ENCODE data around the gene ZZZ3. TPM values are rescaled to one million over a fixed set of nuclear protein-coding genes. Genes with fewer than 3 reads are reported as not detected.
"Not testable (repeated sequence)": the region's sequence is repeated elsewhere in the genome, so short reads cannot be mapped to it uniquely, and the experiment has no call there.

ZZZ3 gene
- 46.4 and 77.7 TPM in 2 replicates for total RNA-seq (2014; rRNA removed; shearing (Covaris generic))

GRCh38 chr1:77682460-77683159, at the start of gene ZZZ3:
Gene ZZZ3, minus strand, starts transcription at chr1:77682658. Its CDS starts 49,304 bp downstream, at chr1:77633354.
- peak; percentile 88 for DNase-seq (ENCODE audit: low spot score)

- no peak for DNase-seq (ENCODE audit: low spot score)
These were observed 49.6 kb upstream of the ZZZ3 start for GRCh38 chr1:77732090-77732489.

- DNase-seq (ENCODE audit: low spot score), result no peak
These were observed 43.2 kb upstream of the ZZZ3 start for GRCh38 chr1:77725706-77726105.

- DNase-seq (ENCODE audit: low spot score), result no peak
These were observed 35.7 kb upstream of the ZZZ3 start for GRCh38 chr1:77718181-77718580.

GRCh38 chr1:77716065-77716464, 33.6 kb upstream of the ZZZ3 start:
- DNase-seq (ENCODE audit: low spot score), result no peak

- DNase-seq (ENCODE audit: low spot score), result no peak
These were observed 27.3 kb upstream of the ZZZ3 start for GRCh38 chr1:77709727-77710126.

GRCh38 chr1:77706321-77706720, 23.9 kb upstream of the ZZZ3 start:
- no peak for DNase-seq (ENCODE audit: low spot score)

GRCh38 chr1:77704736-77705135, 22.3 kb upstream of the ZZZ3 start:
- DNase-seq (ENCODE audit: low spot score), result no peak

- DNase-seq (ENCODE audit: low spot score), result not testable (repeated sequence)
These were observed 17.2 kb upstream of the ZZZ3 start for GRCh38 chr1:77699673-77700072.

GRCh38 chr1:77697441-77697840, 15.0 kb upstream of the ZZZ3 start:
- DNase-seq (ENCODE audit: low spot score), result no peak

GRCh38 chr1:77688939-77689338, 6.5 kb upstream of the ZZZ3 start:
- no peak for DNase-seq (ENCODE audit: low spot score)

GRCh38 chr1:77687519-77687906, 5.1 kb upstream of the ZZZ3 start:
- no peak for DNase-seq (ENCODE audit: low spot score)

GRCh38 chr1:77686796-77687518, 4.5 kb upstream of the ZZZ3 start:
- no peak for DNase-seq (ENCODE audit: low spot score)

GRCh38 chr1:77683160-77684148, 996 bp upstream of the ZZZ3 start:
- DNase-seq (ENCODE audit: low spot score), result peak; percentile 79

- DNase-seq (ENCODE audit: low spot score), result no peak
These were observed 2.3 kb downstream of the ZZZ3 start for GRCh38 chr1:77680173-77680572.

GRCh38 chr1:77678660-77679610, 3.5 kb downstream of the ZZZ3 start:
- no peak for DNase-seq (ENCODE audit: low spot score)

- not testable (repeated sequence) for DNase-seq (ENCODE audit: low spot score)
These were observed 7.7 kb downstream of the ZZZ3 start for GRCh38 chr1:77674807-77675206.

GRCh38 chr1:77673716-77674355, 8.6 kb downstream of the ZZZ3 start:
- no peak for DNase-seq (ENCODE audit: low spot score)

- no peak for DNase-seq (ENCODE audit: low spot score)
These were observed 9.4 kb downstream of the ZZZ3 start for GRCh38 chr1:77673030-77673429.

- DNase-seq (ENCODE audit: low spot score), result no peak
These were observed 10.1 kb downstream of the ZZZ3 start for GRCh38 chr1:77672374-77672773.
